LNCaP clone FGC (cell line): ENCODE data around the gene TTBK2.

ENCODE experiments used
- DNase-seq: peaks from one replicate; pipeline ENCODE4 v3.0.0-alpha.2; 2011; ENCODE audit warnings: low read depth
- H3K4me3 ChIP-seq: 2 replicates; pipeline ENCODE4 v1.5.1; 2011; ENCODE audit warnings: mild to moderate bottlenecking, low read depth, low read length, control low read depth
- CTCF ChIP-seq: IDR thresholded peaks from 2 replicates; pipeline ENCODE4 v1.5.1; 2012; ENCODE audit warnings: mild to moderate bottlenecking; ENCODE audit not compliant: control insufficient read depth, insufficient read depth; ENCODE audit errors: extremely low read depth

The TTBK2 gene

GRCh38 chr15:42694398-42694797, 226.2 kb downstream of the TTBK2 start:
- no peak overlapping the region for H3K4me3 ChIP-seq
- TF ChIP-seq CTCF: no peak
- no peak for DNase-seq

DNA sequence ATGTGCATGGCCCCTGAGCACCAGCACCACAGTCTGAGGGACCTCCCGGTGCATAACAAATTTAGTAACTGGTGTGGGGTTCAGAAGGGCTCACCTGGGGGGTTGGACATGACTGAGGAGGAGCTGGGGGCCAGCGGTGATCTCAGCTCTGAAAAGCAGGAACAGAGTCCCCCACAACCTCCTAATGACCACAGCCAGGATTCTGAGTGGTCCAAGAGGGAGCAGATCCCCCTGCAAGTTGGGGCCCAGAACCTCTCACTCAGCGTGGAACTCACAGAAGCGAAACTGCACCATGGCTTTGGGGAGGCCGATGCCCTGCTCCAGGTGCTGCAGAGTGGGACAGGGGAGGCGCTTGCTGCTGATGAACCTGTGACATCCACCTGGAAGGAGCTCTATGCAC, 226.6 kb downstream of the TTBK2 start:
- TF ChIP-seq CTCF: no peak
- no peak overlapping the region for H3K4me3 ChIP-seq
- no peak for DNase-seq

DNA sequence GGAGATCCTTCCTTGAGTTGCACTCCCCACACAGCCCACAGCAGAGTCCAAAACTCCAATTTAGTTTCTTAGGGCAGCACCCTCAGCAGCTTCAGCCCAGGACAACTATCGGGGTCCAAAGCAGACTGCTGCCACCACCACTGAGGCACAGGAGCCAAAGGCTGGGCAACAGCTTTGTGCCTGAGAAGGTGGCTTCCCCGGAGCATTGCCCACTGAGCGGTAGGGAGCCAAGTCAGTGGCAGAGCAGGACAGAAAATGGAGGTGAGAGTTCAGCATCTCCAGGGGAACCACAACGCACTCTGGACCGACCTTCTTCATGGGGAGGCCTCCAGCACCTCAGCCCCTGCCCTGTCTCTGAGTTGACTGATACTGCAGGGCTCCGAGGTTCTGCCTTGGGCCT, 227.1 kb downstream of the TTBK2 start:
- no peak for TF ChIP-seq CTCF
- no peak overlapping the region for H3K4me3 ChIP-seq
- DNase-seq: no peak

DNA sequence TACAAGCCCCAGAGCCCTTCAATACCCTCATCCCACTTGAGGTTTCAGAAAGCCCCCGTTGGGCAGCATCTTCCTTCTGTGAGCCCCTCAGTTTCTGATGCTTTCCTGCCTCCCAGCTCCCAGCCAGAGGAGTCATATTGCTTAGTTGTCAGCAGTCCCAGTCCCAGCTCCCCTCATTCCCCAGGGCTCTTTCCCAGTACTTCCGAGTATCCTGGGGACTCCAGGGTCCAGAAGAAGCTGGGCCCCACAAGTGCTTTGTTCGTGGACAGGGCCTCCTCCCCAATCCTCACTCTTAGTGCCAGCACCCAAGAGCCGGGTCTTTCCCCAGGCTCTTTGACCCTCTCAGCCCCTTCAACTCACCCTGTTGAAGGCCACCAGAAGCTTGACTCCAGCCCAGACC, 227.6 kb downstream of the TTBK2 start:
- H3K4me3 ChIP-seq: no peak overlapping the region
- TF ChIP-seq CTCF: no peak
- DNase-seq: no peak

DNA sequence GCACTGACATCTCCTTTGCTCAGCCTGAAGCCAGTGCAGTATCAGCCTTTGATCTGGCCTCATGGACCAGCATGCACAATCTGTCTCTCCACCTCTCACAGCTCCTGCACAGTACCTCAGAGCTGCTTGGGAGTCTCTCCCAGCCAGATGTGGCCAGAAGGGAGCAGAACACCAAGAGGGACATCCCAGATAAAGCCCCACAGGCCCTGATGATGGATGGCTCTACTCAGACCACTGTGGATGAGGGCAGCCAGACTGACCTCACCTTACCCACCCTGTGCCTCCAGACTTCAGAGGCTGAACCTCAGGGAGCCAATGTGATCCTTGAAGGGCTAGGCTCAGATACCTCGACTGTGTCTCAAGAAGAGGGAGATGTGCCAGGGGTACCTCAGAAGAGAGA, 228.0 kb downstream of the TTBK2 start:
- no peak for TF ChIP-seq CTCF
- no peak overlapping the region for H3K4me3 ChIP-seq
- no peak for DNase-seq

GRCh38 chr15:42691770-42692169, 228.8 kb downstream of the TTBK2 start:
- TF ChIP-seq CTCF: no peak
- no peak for DNase-seq
- H3K4me3 ChIP-seq: no peak overlapping the region

GRCh38 chr15:42691308-42691707, 229.3 kb downstream of the TTBK2 start:
- DNase-seq: no peak
- no peak for TF ChIP-seq CTCF
- H3K4me3 ChIP-seq: no peak overlapping the region
